ENCODE data around the gene DPP6. TPM values are rescaled to one million over a fixed set of nuclear protein-coding genes. Genes with fewer than 3 reads are reported as not detected.

Gene DPP6
- total RNA-seq, 3 donors from 2014 or later (not counting 1 experiment from before 2014, with no cell fraction given): not detected

- WGBS (ENCODE audit: insufficient coverage): 88% methylated on average over 6 of the region's 6 CpGs
- H3K4me1 Mint-ChIP-seq: no peaks in the 10 kb centered on the region
Observed at GRCh38 chr7:154864523-154864891, 812.3 kb downstream of the DPP6 start.

GRCh38 chr7:154865984-154866685 lies 813.9 kb downstream of the DPP6 start:
- H3K27ac Mint-ChIP-seq: no peak overlapping the region

More at GRCh38 chr7:154864523-154864891, 812.3 kb downstream of the DPP6 start:
- H3K27me3 ChIP-seq (ENCODE audit: control insufficient read depth, insufficient read depth, low read length): no peaks in the 10 kb centered on the region
- H3K27me3 Mint-ChIP-seq (ENCODE audit: low read depth in 2 of 2): peaks cover 18 to 25% of the 10 kb centered on the region in 2 donors
- H3K36me3 ChIP-seq (ENCODE audit: control insufficient read depth, insufficient read depth, low read length): no peaks in the 10 kb centered on the region
- ATAC-seq (no peak), DNase-seq (no peak)
- no peaks in the 10 kb centered on the region for H3K36me3 Mint-ChIP-seq
- intact Hi-C loops (cut with micrococcal nuclease): no loop called here
- H3K4me3 Mint-ChIP-seq: no peak overlapping the region
- no peak overlapping the region for H3K27ac ChIP-seq (ENCODE audit: low read length)
- H3K4me1 ChIP-seq (ENCODE audit: control insufficient read depth, insufficient read depth, low read length): no peaks in the 10 kb centered on the region
- H3K4me3 ChIP-seq (ENCODE audit: low read length): no peak overlapping the region
- no peak overlapping the region for H3K27ac Mint-ChIP-seq
- no peaks in the 10 kb centered on the region for H3K9me3 Mint-ChIP-seq
- no peak for TF ChIP-seq CTCF (IDR thresholded peaks at IDR 0.05)
- H3K9me3 ChIP-seq (ENCODE audit: control insufficient read depth, insufficient read depth, low read length): no peaks in the 10 kb centered on the region

GRCh38 chr7:154867068-154867467 lies 814.9 kb downstream of the DPP6 start:
- intact Hi-C loops (cut with micrococcal nuclease): no loop called here
- Histone ChIP-seq H3K27me3 (ENCODE audit: control insufficient read depth, insufficient read depth, low read length) (no peaks in the 10 kb centered on the region), H3K4me1 (ENCODE audit: control insufficient read depth, insufficient read depth, low read length) (no peaks in the 10 kb centered on the region), H3K9me3 (ENCODE audit: control insufficient read depth, insufficient read depth, low read length) (no peaks in the 10 kb centered on the region), H3K36me3 (ENCODE audit: control insufficient read depth, insufficient read depth, low read length) (no peaks in the 10 kb centered on the region), H3K4me3 (ENCODE audit: low read length) (no peak overlapping the region), H3K27ac (ENCODE audit: low read length) (no peak overlapping the region)
- DNase-seq: no peak
- no peak for TF ChIP-seq CTCF (IDR thresholded peaks at IDR 0.05)
- H3K4me1 Mint-ChIP-seq: no peaks in the 10 kb centered on the region
- H3K9me3 Mint-ChIP-seq: no peaks in the 10 kb centered on the region
- peaks cover 20 to 25% of the 10 kb centered on the region in 2 donors for H3K27me3 Mint-ChIP-seq (ENCODE audit: low read depth in 2 of 2)
- WGBS (ENCODE audit: insufficient coverage): 57% methylated on average over 9 of the region's 10 CpGs
- no peak overlapping the region for H3K4me3 Mint-ChIP-seq
- H3K27ac Mint-ChIP-seq: no peak overlapping the region
- no peaks in the 10 kb centered on the region for H3K36me3 Mint-ChIP-seq
- no peak for ATAC-seq

More at GRCh38 chr7:154865984-154866685, 813.9 kb downstream of the DPP6 start:
- Histone ChIP-seq H3K4me3 (ENCODE audit: low read length) (no peak overlapping the region), H3K27ac (ENCODE audit: low read length) (no peak overlapping the region), H3K9me3 (ENCODE audit: control insufficient read depth, insufficient read depth, low read length) (no peaks in the 10 kb centered on the region), H3K27me3 (ENCODE audit: control insufficient read depth, insufficient read depth, low read length) (no peaks in the 10 kb centered on the region), H3K36me3 (ENCODE audit: control insufficient read depth, insufficient read depth, low read length) (no peaks in the 10 kb centered on the region), H3K4me1 (ENCODE audit: control insufficient read depth, insufficient read depth, low read length) (no peaks in the 10 kb centered on the region)
- intact Hi-C loops (cut with micrococcal nuclease): no loop called here
- peaks cover 20 to 25% of the 10 kb centered on the region in 2 donors for H3K27me3 Mint-ChIP-seq (ENCODE audit: low read depth in 2 of 2)
- no peak overlapping the region for H3K4me3 Mint-ChIP-seq
- no peak for TF ChIP-seq CTCF (IDR thresholded peaks at IDR 0.05)
- ATAC-seq (no peak), DNase-seq (no peak)
- no peaks in the 10 kb centered on the region for H3K4me1 Mint-ChIP-seq
- 89% methylated on average over 14 of the region's 14 CpGs for WGBS (ENCODE audit: insufficient coverage)
- H3K36me3 Mint-ChIP-seq: no peaks in the 10 kb centered on the region
- no peaks in the 10 kb centered on the region for H3K9me3 Mint-ChIP-seq

GRCh38 chr7:154868921-154869320 lies 816.7 kb downstream of the DPP6 start:
- intact Hi-C loops (cut with micrococcal nuclease): no loop called here
- no peak for ATAC-seq
- peaks cover 20 to 25% of the 10 kb centered on the region in 2 donors for H3K27me3 Mint-ChIP-seq (ENCODE audit: low read depth in 2 of 2)
- H3K9me3 Mint-ChIP-seq: no peaks in the 10 kb centered on the region
- H3K9me3 ChIP-seq (ENCODE audit: control insufficient read depth, insufficient read depth, low read length): no peaks in the 10 kb centered on the region
- H3K36me3 ChIP-seq (ENCODE audit: control insufficient read depth, insufficient read depth, low read length): no peaks in the 10 kb centered on the region
- H3K4me3 ChIP-seq (ENCODE audit: low read length): no peak overlapping the region
- no peaks in the 10 kb centered on the region for H3K36me3 Mint-ChIP-seq
- no peak overlapping the region for H3K27ac ChIP-seq (ENCODE audit: low read length)
- no peak for TF ChIP-seq CTCF (IDR thresholded peaks at IDR 0.05)
- no peaks in the 10 kb centered on the region for H3K27me3 ChIP-seq (ENCODE audit: control insufficient read depth, insufficient read depth, low read length)
- no peak overlapping the region for H3K4me3 Mint-ChIP-seq
- H3K27ac Mint-ChIP-seq: no peak overlapping the region
- 7% methylated on average over 11 of the region's 11 CpGs for WGBS (ENCODE audit: insufficient coverage)
- no peaks in the 10 kb centered on the region for H3K4me1 Mint-ChIP-seq
- no peaks in the 10 kb centered on the region for H3K4me1 ChIP-seq (ENCODE audit: control insufficient read depth, insufficient read depth, low read length)
- no peak for DNase-seq

Data from natural killer cell (primary cell).